Neural progenitor cell (in vitro differentiated cells): ENCODE data around the gene TPST2. TPM values are rescaled to one million over a fixed set of nuclear protein-coding genes. Genes with fewer than 3 reads are reported as not detected.

ENCODE experiments used
- DNase-seq: peaks from one replicate; pipeline ENCODE4 v3.0.0-alpha.2; 2016; ENCODE audit warnings: low spot score
- H2AFZ ChIP-seq: fragments of 200-600 bp; sonication (generic); replicated peaks from 2 replicates; pipeline ENCODE4 v1.6.1; 2016; ENCODE audit warnings: antibody characterized with exemption
- H3F3A ChIP-seq: fragments of 200-600 bp; sonication (generic); 2 replicates; pipeline ENCODE4 v1.6.1; 2016; ENCODE audit warnings: antibody characterized with exemption, low read depth
- H3K27ac ChIP-seq: fragments of 200-600 bp; sonication (generic); 2 replicates; pipeline ENCODE4 v1.5.1; 2016; ENCODE audit warnings: mild to moderate bottlenecking
- H3K27me3 ChIP-seq: fragments of 200-600 bp; sonication (generic); 2 replicates; pipeline ENCODE4 v1.6.1; 2016; ENCODE audit warnings: mild to moderate bottlenecking, moderate library complexity
- H3K36me3 ChIP-seq: fragments of 200-600 bp; sonication (generic); 2 replicates; pipeline ENCODE4 v1.5.1; 2016
- H3K4me1 ChIP-seq: fragments of 200-600 bp; sonication (generic); 2 replicates; pipeline ENCODE4 v1.6.1; 2016; ENCODE audit warnings: mixed run types
- H3K4me2 ChIP-seq: fragments of 200-600 bp; sonication (generic); 2 replicates; pipeline ENCODE4 v1.6.1; 2016
- H3K4me3 ChIP-seq: fragments of 200-600 bp; sonication (generic); 2 replicates; pipeline ENCODE4 v1.5.1; 2016
- H3K79me2 ChIP-seq: fragments of 200-600 bp; sonication (generic); 2 replicates; pipeline ENCODE4 v1.6.1; 2016; ENCODE audit warnings: low read depth
- H3K9ac ChIP-seq: fragments of 200-600 bp; sonication (generic); 2 replicates; pipeline ENCODE4 v1.6.1; 2016
- H3K9me3 ChIP-seq: fragments of 200-600 bp; sonication (generic); 2 replicates; pipeline ENCODE4 v1.5.1; 2016; ENCODE audit warnings: low read depth
- H4K20me1 ChIP-seq: fragments of 200-600 bp; sonication (generic); 2 replicates; pipeline ENCODE4 v1.6.1; 2016; ENCODE audit warnings: low read depth
- H3K27ac Mint-ChIP-seq: 3 replicates; pipeline ENCODE4 v1.8.0; 2021; ENCODE audit warnings: mixed read lengths
- H3K27me3 Mint-ChIP-seq: 2 replicates; pipeline ENCODE4 v1.8.0; 2022; ENCODE audit warnings: low read depth, mild to moderate bottlenecking, inconsistent platforms, moderate library complexity, mixed read lengths; ENCODE audit not compliant: insufficient read depth
- H3K36me3 Mint-ChIP-seq: 3 replicates; pipeline ENCODE4 v1.8.0; 2021; ENCODE audit warnings: mixed read lengths
- H3K4me1 Mint-ChIP-seq: 3 replicates; pipeline ENCODE4 v1.8.0; 2021; ENCODE audit warnings: mixed read lengths
- H3K4me3 Mint-ChIP-seq: 3 replicates; pipeline ENCODE4 v1.8.0; 2021; ENCODE audit warnings: mild to moderate bottlenecking, moderate library complexity, mixed read lengths
- H3K9me3 Mint-ChIP-seq: 3 replicates; pipeline ENCODE4 v1.8.0; 2020; ENCODE audit warnings: mixed read lengths
- EZH2 ChIP-seq: fragments of 200-600 bp; sonication (generic); IDR thresholded peaks from 2 replicates; pipeline ENCODE4 v1.6.1; 2017; ENCODE audit warnings: antibody characterized with exemption, mild to moderate bottlenecking, moderate library complexity
- EZH2phosphoT487 ChIP-seq: fragments of 200-600 bp; sonication (generic); IDR thresholded peaks from 2 replicates; pipeline ENCODE4 v1.6.1; 2017; ENCODE audit warnings: antibody characterized with exemption
- total RNA-seq: library from RNA; depleted of rRNA; stranded (reverse); fragments of >200 nt; gene quantifications from 2 replicates; pipeline ENCODE4 v1.2.3, GENCODE V29; 2015; ENCODE audit warnings: low replicate concordance
- TF ChIP-seq, protein P1 (sequence below): fragments of 200-600 bp; sonication (generic); IDR thresholded peaks from 2 replicates; pipeline ENCODE4 v1.5.1; 2017; ENCODE audit warnings: antibody characterized with exemption, mild to moderate bottlenecking

TPST2 gene
- total RNA-seq, 1 donor from 2014 or later, result 31.7 TPM

DNA sequence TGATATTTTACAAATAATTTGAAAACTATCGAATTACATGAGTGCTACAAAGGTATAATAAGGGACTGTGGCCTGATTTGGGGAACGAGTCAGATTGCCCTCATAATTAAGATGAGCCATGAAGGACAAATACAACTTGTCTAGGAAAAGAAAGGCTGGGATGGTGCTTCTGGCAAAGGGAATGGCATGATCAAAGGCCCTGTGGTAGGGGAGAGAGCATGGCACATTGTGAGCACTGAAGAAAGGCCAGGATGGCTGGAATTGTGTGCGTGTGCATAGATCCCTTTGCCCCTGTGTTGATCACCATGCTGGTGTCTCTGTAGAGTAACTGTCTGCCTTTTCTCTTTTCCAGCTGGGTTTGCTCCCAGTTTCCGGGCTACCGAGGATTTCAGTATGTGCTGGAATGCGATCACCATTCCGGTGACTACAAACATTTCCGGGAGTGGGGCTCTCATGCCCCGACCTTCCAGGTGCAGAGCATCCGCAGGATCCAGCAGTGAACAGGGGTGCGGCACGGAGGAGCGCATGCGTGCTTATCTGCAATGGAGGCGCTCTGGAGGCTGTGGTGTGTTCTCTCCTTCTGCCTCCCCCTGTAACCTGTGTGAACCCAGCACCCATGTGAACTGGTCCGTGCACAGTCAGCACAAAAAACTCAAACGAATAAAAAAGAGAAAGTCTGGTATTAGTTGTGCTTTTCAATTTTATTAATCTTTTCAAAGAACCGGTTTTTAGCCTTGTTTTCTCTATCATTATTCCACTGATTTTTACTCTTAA is 40.2 kb upstream of the TPST2 start:
- Histone ChIP-seq H3K9me3 (no peaks in the 10 kb centered on the region), H3K36me3 (no peaks in the 10 kb centered on the region), H3K27ac (no peak overlapping the region), H3K9ac (no peak overlapping the region), H3K4me1 (peaks cover 8% of the 10 kb centered on the region), H2AFZ (no peak overlapping the region), H3K4me2 (no peak overlapping the region), H3K27me3 (no peaks in the 10 kb centered on the region), H3K79me2 (no peaks in the 10 kb centered on the region), H3F3A (no peaks in the 10 kb centered on the region), H3K4me3 (no peak overlapping the region), H4K20me1 (no peaks in the 10 kb centered on the region)
- H3K27me3 Mint-ChIP-seq, result peaks cover 1% of the 10 kb centered on the region
- H3K36me3 Mint-ChIP-seq, result no peaks in the 10 kb centered on the region
- peaks cover 9% of the 10 kb centered on the region for H3K9me3 Mint-ChIP-seq
- H3K27ac Mint-ChIP-seq, result no peak overlapping the region
- H3K4me3 Mint-ChIP-seq, result no peak overlapping the region
- no peak for DNase-seq
- peaks cover 3% of the 10 kb centered on the region for H3K4me1 Mint-ChIP-seq
- TF ChIP-seq, protein P1, sequence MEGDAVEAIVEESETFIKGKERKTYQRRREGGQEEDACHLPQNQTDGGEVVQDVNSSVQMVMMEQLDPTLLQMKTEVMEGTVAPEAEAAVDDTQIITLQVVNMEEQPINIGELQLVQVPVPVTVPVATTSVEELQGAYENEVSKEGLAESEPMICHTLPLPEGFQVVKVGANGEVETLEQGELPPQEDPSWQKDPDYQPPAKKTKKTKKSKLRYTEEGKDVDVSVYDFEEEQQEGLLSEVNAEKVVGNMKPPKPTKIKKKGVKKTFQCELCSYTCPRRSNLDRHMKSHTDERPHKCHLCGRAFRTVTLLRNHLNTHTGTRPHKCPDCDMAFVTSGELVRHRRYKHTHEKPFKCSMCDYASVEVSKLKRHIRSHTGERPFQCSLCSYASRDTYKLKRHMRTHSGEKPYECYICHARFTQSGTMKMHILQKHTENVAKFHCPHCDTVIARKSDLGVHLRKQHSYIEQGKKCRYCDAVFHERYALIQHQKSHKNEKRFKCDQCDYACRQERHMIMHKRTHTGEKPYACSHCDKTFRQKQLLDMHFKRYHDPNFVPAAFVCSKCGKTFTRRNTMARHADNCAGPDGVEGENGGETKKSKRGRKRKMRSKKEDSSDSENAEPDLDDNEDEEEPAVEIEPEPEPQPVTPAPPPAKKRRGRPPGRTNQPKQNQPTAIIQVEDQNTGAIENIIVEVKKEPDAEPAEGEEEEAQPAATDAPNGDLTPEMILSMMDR, result no peak
- TF ChIP-seq EZH2phosphoT487, result no peak
- TF ChIP-seq EZH2, result no peak

- Histone ChIP-seq H3K79me2 (no peaks in the 10 kb centered on the region), H3K9ac (no peak overlapping the region), H3K27me3 (no peaks in the 10 kb centered on the region), H3F3A (peaks cover 3% of the 10 kb centered on the region), H3K9me3 (no peaks in the 10 kb centered on the region), H3K4me1 (peaks cover 13% of the 10 kb centered on the region), H3K4me2 (no peak overlapping the region), H2AFZ (no peak overlapping the region), H3K4me3 (no peak overlapping the region), H3K36me3 (no peaks in the 10 kb centered on the region), H3K27ac (no peak overlapping the region), H4K20me1 (no peaks in the 10 kb centered on the region)
- H3K27ac Mint-ChIP-seq, result no peak overlapping the region
- no peak for DNase-seq
- H3K4me1 Mint-ChIP-seq, result peaks cover 4% of the 10 kb centered on the region
- H3K4me3 Mint-ChIP-seq, result no peak overlapping the region
- no peaks in the 10 kb centered on the region for H3K9me3 Mint-ChIP-seq
- H3K36me3 Mint-ChIP-seq, result no peaks in the 10 kb centered on the region
- H3K27me3 Mint-ChIP-seq, result peaks cover 21% of the 10 kb centered on the region
- no peak for TF ChIP-seq EZH2
- TF ChIP-seq, protein P1, result no peak
- no peak for TF ChIP-seq EZH2phosphoT487
Observed at GRCh38 chr22:26624803-26625202, 34.9 kb upstream of the TPST2 start.

DNA sequence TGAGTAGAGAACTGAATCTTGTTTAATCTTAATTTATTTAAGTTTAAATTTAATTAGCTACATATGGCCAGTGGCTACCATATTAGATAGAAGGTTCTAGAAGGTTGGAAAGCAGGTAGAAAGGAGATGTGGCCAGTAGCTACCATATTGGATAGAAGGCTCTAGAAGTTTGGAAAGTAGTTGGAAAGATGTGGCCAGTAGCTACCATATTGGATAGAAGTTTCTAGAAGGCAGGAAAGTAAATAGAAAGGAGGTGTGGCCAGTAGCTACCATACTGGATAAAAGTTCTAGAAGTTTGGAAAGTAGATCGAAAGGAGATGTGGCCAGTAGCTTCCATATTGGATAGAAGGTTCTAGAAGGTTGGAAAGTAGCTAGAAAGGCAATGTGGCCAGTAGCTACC is 34.1 kb upstream of the TPST2 start:
- no peak for DNase-seq
- Histone ChIP-seq H3K4me2 (no peak overlapping the region), H3K36me3 (no peaks in the 10 kb centered on the region), H3K79me2 (no peaks in the 10 kb centered on the region), H4K20me1 (no peaks in the 10 kb centered on the region), H3K4me1 (peaks cover 13% of the 10 kb centered on the region), H3K9me3 (no peaks in the 10 kb centered on the region), H3F3A (peaks cover 3% of the 10 kb centered on the region), H3K9ac (no peak overlapping the region), H3K27ac (no peak overlapping the region), H3K4me3 (no peak overlapping the region), H3K27me3 (no peaks in the 10 kb centered on the region), H2AFZ (no peak overlapping the region)
- peaks cover 9% of the 10 kb centered on the region for H3K4me1 Mint-ChIP-seq
- H3K4me3 Mint-ChIP-seq, result no peak overlapping the region
- H3K27me3 Mint-ChIP-seq, result peaks cover 21% of the 10 kb centered on the region
- no peak overlapping the region for H3K27ac Mint-ChIP-seq
- H3K36me3 Mint-ChIP-seq, result no peaks in the 10 kb centered on the region
- no peaks in the 10 kb centered on the region for H3K9me3 Mint-ChIP-seq
- TF ChIP-seq, protein P1, result no peak
- TF ChIP-seq EZH2 (no peak), EZH2phosphoT487 (no peak)
